GM12872 (cell line): Measurements from ENCODE around the gene ZNF454.

Experiments
- CTCF ChIP-seq: IDR thresholded peaks from 3 replicates; pipeline ENCODE4 v1.5.1; 2011; ENCODE audit warnings: low read depth, mild to moderate bottlenecking, low read length, moderate library complexity; ENCODE audit not compliant: insufficient read depth

ZNF454 gene

GRCh38 chr5:178940569-178941360 is at the start of gene ZNF454:
ZNF454 (plus strand) TSS chr5:178941198; CDS start chr5:178942792, 1,594 bp downstream.
- no peak for TF ChIP-seq CTCF

- TF ChIP-seq CTCF, result no peak
Observed at GRCh38 chr5:178895615-178896571, 45.1 kb upstream of the ZNF454 start, which contains the start of gene ZFP2. ZFP2 (plus strand) TSS chr5:178895913; CDS start chr5:178931314, 35,401 bp downstream.

DNA sequence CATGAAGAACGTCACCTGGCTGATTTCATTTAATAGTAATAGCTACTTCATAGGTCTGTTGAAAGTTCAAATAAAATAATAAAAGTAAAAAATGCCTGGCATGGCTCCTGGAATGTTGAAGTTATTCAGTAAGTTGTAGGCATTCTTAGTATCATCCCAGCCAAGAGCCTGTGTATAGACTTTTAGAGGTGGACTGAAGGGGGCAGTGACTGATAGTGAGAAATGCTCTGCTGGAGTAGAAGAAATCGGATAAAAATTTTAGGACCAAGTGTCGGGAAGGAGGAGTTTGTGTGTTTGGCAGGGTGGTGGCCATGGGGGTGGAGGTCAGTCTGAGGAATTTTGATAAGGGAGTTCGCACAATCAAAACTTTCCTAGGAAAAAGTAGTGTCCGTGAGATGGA is 41.7 kb upstream of the ZNF454 start:
- no peak for TF ChIP-seq CTCF

- no peak for TF ChIP-seq CTCF
Observed at GRCh38 chr5:178902849-178903248, 38.1 kb upstream of the ZNF454 start.

- TF ChIP-seq CTCF, result no peak
Observed at GRCh38 chr5:178931846-178932760, 8.9 kb upstream of the ZNF454 start.

DNA sequence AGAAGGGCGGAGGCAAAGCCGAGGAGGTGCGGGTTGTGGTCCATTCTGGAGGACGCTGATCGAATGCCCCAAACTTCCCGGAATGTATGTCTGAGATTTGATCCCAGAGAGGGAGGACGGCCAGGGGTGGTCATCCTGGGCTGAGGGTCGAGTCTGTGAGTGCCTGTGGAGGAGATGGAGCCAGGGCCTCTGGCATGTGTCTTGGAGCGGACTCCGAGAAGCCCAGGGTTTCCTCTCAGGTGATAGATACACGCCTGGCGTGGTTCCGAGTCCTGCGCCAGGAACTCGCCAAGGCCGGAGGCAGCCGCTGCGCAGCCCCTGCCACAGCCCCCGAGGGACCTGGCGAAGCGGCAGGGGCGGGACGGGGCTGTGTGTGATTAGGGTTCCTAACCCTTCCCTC is 363 bp downstream of the ZNF454 start:
- no peak for TF ChIP-seq CTCF
